ENCODE data around the gene DPEP1.

- TF ChIP-seq CTCF (IDR thresholded peaks at IDR 0.05; ENCODE audit: low read depth, low read length) (no peak), POLR2A (IDR thresholded peaks at IDR 0.05; ENCODE audit: extremely low read depth, insufficient read length) (no peak)
These were observed 5.3 kb upstream of the DPEP1 start for GRCh38 chr16:89607937-89608740.
